H9 (cell line): ENCODE data around the gene KRTAP1-5. TPM values are rescaled to one million over a fixed set of nuclear protein-coding genes. Genes with fewer than 3 reads are reported as not detected.

Experiments
- DNase-seq: peaks from one replicate; pipeline ENCODE4 v3.0.0-alpha.2; 2017
- H2AFZ ChIP-seq: one replicate; pipeline ENCODE4 v1.6.1; 2013; ENCODE audit warnings: mild to moderate bottlenecking, low read length, control low read depth, moderate library complexity
- H2AK5ac ChIP-seq: 2 replicates; pipeline ENCODE4 v1.6.1; 2013; ENCODE audit warnings: low read length, control low read depth, mixed read lengths; ENCODE audit not compliant: insufficient read length
- H2BK120ac ChIP-seq: one replicate; pipeline ENCODE4 v1.6.1; 2013; ENCODE audit warnings: low read depth, mild to moderate bottlenecking, low read length, control low read depth, inconsistent platforms; ENCODE audit not compliant: poor library complexity, severe bottlenecking
- H2BK12ac ChIP-seq: 2 replicates; pipeline ENCODE4 v1.6.1; 2013; ENCODE audit warnings: low read length, control low read depth, mixed read lengths, low read depth; ENCODE audit not compliant: insufficient read length
- H2BK15ac ChIP-seq: 2 replicates; pipeline ENCODE4 v1.6.1; 2013; ENCODE audit warnings: low read depth, low read length, control low read depth
- H2BK20ac ChIP-seq: one replicate; pipeline ENCODE4 v1.6.1; 2013; ENCODE audit warnings: low read depth, mild to moderate bottlenecking, low read length, control low read depth, inconsistent platforms; ENCODE audit not compliant: poor library complexity, severe bottlenecking
- H2BK5ac ChIP-seq: 2 replicates; pipeline ENCODE4 v1.6.1; 2013; ENCODE audit warnings: low read length, control low read depth, mixed read lengths; ENCODE audit not compliant: insufficient read length
- H3K14ac ChIP-seq: 2 replicates; pipeline ENCODE4 v1.6.1; 2013; ENCODE audit warnings: low read length, control low read depth; ENCODE audit not compliant: insufficient read depth
- H3K18ac ChIP-seq: 2 replicates; pipeline ENCODE4 v1.6.1; 2013; ENCODE audit warnings: low read depth, mild to moderate bottlenecking, mixed read lengths, low read length, control low read depth; ENCODE audit not compliant: insufficient read length
- H3K23ac ChIP-seq: 2 replicates; pipeline ENCODE4 v1.6.1; 2013; ENCODE audit warnings: low read length, control low read depth, mixed read lengths, low read depth; ENCODE audit not compliant: insufficient read length
- H3K23me2 ChIP-seq: 2 replicates; pipeline ENCODE4 v1.6.1; 2013; ENCODE audit warnings: low read depth, mild to moderate bottlenecking, mixed read lengths, low read length, control low read depth; ENCODE audit not compliant: insufficient read length, poor library complexity, severe bottlenecking
- H3K27ac ChIP-seq: 2 replicates; pipeline ENCODE4 v1.5.1; 2013; ENCODE audit warnings: low read length, control low read depth, mixed read lengths, low read depth; ENCODE audit not compliant: insufficient read length
- H3K27me3 ChIP-seq: 2 replicates; pipeline ENCODE4 v1.6.1; 2013; ENCODE audit warnings: low read length, control low read depth, inconsistent platforms; ENCODE audit not compliant: insufficient read depth
- H3K4ac ChIP-seq: 2 replicates; pipeline ENCODE4 v1.6.1; 2013; ENCODE audit warnings: low read depth, mild to moderate bottlenecking, control low read depth, inconsistent platforms, low read length, moderate library complexity
- H3K4me1 ChIP-seq: 2 replicates; pipeline ENCODE4 v1.6.1; 2013; ENCODE audit warnings: low read length, control low read depth, inconsistent platforms; ENCODE audit not compliant: insufficient read depth
- H3K4me2 ChIP-seq: 2 replicates; pipeline ENCODE4 v1.6.1; 2013; ENCODE audit warnings: low read length, control low read depth, mixed read lengths; ENCODE audit not compliant: insufficient read length, insufficient read depth
- H3K56ac ChIP-seq: 2 replicates; pipeline ENCODE4 v1.6.1; 2013; ENCODE audit warnings: low read depth, mild to moderate bottlenecking, mixed read lengths, low read length, control low read depth; ENCODE audit not compliant: insufficient read length
- H3K79me1 ChIP-seq: 2 replicates; pipeline ENCODE4 v1.6.1; 2013; ENCODE audit warnings: low read depth, mild to moderate bottlenecking, moderate library complexity, low read length, control low read depth, inconsistent platforms; ENCODE audit not compliant: insufficient read depth, poor library complexity, severe bottlenecking
- H3K79me2 ChIP-seq: 2 replicates; pipeline ENCODE4 v1.6.1; 2013; ENCODE audit warnings: low read length, control low read depth, inconsistent platforms; ENCODE audit not compliant: insufficient read depth
- H3K9ac ChIP-seq: 2 replicates; pipeline ENCODE4 v1.6.1; 2013; ENCODE audit warnings: low read length, control low read depth, mixed read lengths; ENCODE audit not compliant: insufficient read length; ENCODE audit errors: extremely low read depth
- H3K9me3 ChIP-seq: one replicate; pipeline ENCODE4 v1.6.1; 2013; ENCODE audit warnings: low read depth, low read length, inconsistent platforms; ENCODE audit not compliant: control insufficient read depth
- H3T11ph ChIP-seq: one replicate; pipeline ENCODE4 v1.6.1; 2013; ENCODE audit warnings: mild to moderate bottlenecking, low read length, control low read depth, inconsistent platforms
- H4K20me1 ChIP-seq: one replicate; pipeline ENCODE4 v1.6.1; 2013; ENCODE audit not compliant: control insufficient read depth, insufficient read length, insufficient read depth
- H4K5ac ChIP-seq: 2 replicates; pipeline ENCODE4 v1.6.1; 2013; ENCODE audit warnings: low read depth, mild to moderate bottlenecking, mixed read lengths, low read length, control low read depth; ENCODE audit not compliant: insufficient read length
- H4K8ac ChIP-seq: replicated peaks from 2 replicates; pipeline ENCODE4 v1.6.1; 2013; ENCODE audit warnings: low read length, control low read depth, mixed read lengths, low read depth; ENCODE audit not compliant: insufficient read length
- H4K91ac ChIP-seq: 2 replicates; pipeline ENCODE4 v1.6.1; 2013; ENCODE audit warnings: low read depth, mild to moderate bottlenecking, moderate library complexity, mixed read lengths, low read length, control low read depth; ENCODE audit not compliant: insufficient read length
- H3K27ac Mint-ChIP-seq, 3 experiments: 2 replicates in 2 of 3; 3 replicates in 1 of 3; pipeline ENCODE4 v1.8.0; 2020 to 2021; ENCODE audit warnings: mixed read lengths in 3 of 3, mild to moderate bottlenecking in 1 of 3, moderate library complexity in 1 of 3
- H3K27me3 Mint-ChIP-seq: 2 replicates; pipeline ENCODE4 v1.8.0; 2021; ENCODE audit warnings: low read depth, mild to moderate bottlenecking, moderate library complexity, mixed read lengths
- H3K36me3 Mint-ChIP-seq, 3 experiments: 2 replicates in 2 of 3; 3 replicates in 1 of 3; pipeline ENCODE4 v1.8.0; 2020 to 2021; ENCODE audit warnings: low read depth in 3 of 3, mixed read lengths in 3 of 3; ENCODE audit not compliant: insufficient read depth in 1 of 3
- H3K4me1 Mint-ChIP-seq, 2 experiments: 2 replicates each; pipeline ENCODE4 v1.8.0; 2020; ENCODE audit warnings: mixed read lengths in 2 of 2
- H3K4me3 Mint-ChIP-seq, 2 experiments: 2 replicates in 1 of 2; 3 replicates in 1 of 2; pipeline ENCODE4 v1.8.0; 2020 to 2021; ENCODE audit warnings: mild to moderate bottlenecking in 2 of 2, mixed read lengths in 2 of 2, moderate library complexity in 1 of 2
- H3K9me3 Mint-ChIP-seq, 2 experiments: 2 replicates in 1 of 2; 3 replicates in 1 of 2; pipeline ENCODE4 v1.8.0; 2020; ENCODE audit warnings: mild to moderate bottlenecking in 2 of 2, mixed read lengths in 2 of 2, moderate library complexity in 1 of 2
- CTCF ChIP-seq: fragments of 200-600 bp; sonication (generic); conservative IDR thresholded peaks from 3 replicates; pipeline ENCODE4 v1.8.0; 2021; ENCODE audit warnings: antibody characterized with exemption, mild to moderate bottlenecking
- total RNA-seq: library from RNA; stranded (reverse); gene quantifications from 2 replicates; pipeline ENCODE4 v1.2.1, GENCODE V29; 2021

KRTAP1-5 gene
- total RNA-seq, 1 experiment from 2014 or later, result not detected

DNA sequence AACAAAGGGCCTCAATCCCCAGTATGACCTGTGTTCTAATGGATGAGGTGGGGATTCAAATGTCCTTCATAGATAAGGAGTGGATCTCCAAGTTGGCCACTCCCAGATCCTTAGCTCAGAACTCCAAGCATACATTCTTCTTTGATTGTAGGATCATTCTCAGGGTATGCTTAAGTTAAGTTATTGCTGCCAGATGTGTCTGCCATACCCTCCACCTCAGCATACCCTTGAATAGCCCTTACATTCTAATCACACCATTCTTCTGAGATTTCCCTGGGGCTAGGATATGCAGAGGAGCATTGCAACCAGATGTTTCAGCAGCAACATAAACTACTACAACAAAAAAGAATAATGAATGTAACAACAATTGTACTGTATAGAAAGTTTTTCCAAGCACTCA, 40.3 kb upstream of the KRTAP1-5 start:
- TF ChIP-seq CTCF, result no peak
- H2BK12ac ChIP-seq, result no peak overlapping the region
- no peak overlapping the region for H3K4me2 ChIP-seq
- no peak overlapping the region for H3K18ac ChIP-seq
- H3K56ac ChIP-seq, result no peak overlapping the region
- no peaks in the 10 kb centered on the region for H3K79me1 ChIP-seq
- H4K8ac ChIP-seq, result no peak overlapping the region
- no peaks in the 10 kb centered on the region for H3K27me3 ChIP-seq
- no peak overlapping the region for H4K91ac ChIP-seq
- H2BK120ac ChIP-seq, result no peak overlapping the region
- Mint-ChIP-seq H3K4me3 (no peak overlapping the region), H3K4me1 (0 out of 4 replicates have a peak, but pooled peaks cover 0 to 5% of the 10 kb centered on the region in 2 experiments), H3K27me3 (no peaks in the 10 kb centered on the region), H3K36me3 (no peaks in the 10 kb centered on the region), H3K27ac (no peak overlapping the region), H3K9me3 (no peaks in the 10 kb centered on the region)
- H3K27ac ChIP-seq, result no peak overlapping the region
- H3K23me2 ChIP-seq, result no peaks in the 10 kb centered on the region
- H3K9me3 ChIP-seq, result no peaks in the 10 kb centered on the region
- H3T11ph ChIP-seq, result no peak overlapping the region
- no peaks in the 10 kb centered on the region for H3K79me2 ChIP-seq
- no peak overlapping the region for H4K5ac ChIP-seq
- no peaks in the 10 kb centered on the region for H4K20me1 ChIP-seq
- H2BK15ac ChIP-seq, result no peak overlapping the region
- no peak for DNase-seq
- H3K4me1 ChIP-seq, result no peaks in the 10 kb centered on the region
- no peak overlapping the region for H3K23ac ChIP-seq
- no peak overlapping the region for H2AK5ac ChIP-seq
- no peak overlapping the region for H3K4ac ChIP-seq
- no peak overlapping the region for H3K9ac ChIP-seq
- no peak overlapping the region for H2BK5ac ChIP-seq
- H2BK20ac ChIP-seq, result no peak overlapping the region
- no peak overlapping the region for H2AFZ ChIP-seq
- no peak overlapping the region for H3K14ac ChIP-seq
